Measurements from ENCODE around the gene KCNC3. TPM values are rescaled to one million over a fixed set of nuclear protein-coding genes. Genes with fewer than 3 reads are reported as not detected.

The KCNC3 gene
- total and polyA plus RNA-seq, 10 of the 15 experiments (the other 5 are each of a cell fraction or from before 2014, with no cell fraction given), result 0.08 to 3.8 (median 0.44) TPM; not detected in 2

GRCh38 chr19:50315773-50316448, 13.3 kb downstream of the KCNC3 start (continued):
- TF ChIP-seq USF1 (IDR thresholded peaks at IDR 0.05; ENCODE audit: borderline replicate concordance, extremely low read length, insufficient read depth, low read depth, low read length) (no peak), ESRRA (IDR thresholded peaks at IDR 0.05; ENCODE audit: low read length) (no peak), KLF5 (IDR thresholded peaks at IDR 0.05; ENCODE audit: partially characterized antibody) (no peak), MXI1 (IDR thresholded peaks at IDR 0.05; ENCODE audit: low read depth, low read length) (no peak), SMAD1 (IDR thresholded peaks at IDR 0.05; ENCODE audit: low read depth, partially characterized antibody) (no peak), DPF2 (IDR thresholded peaks at IDR 0.05) (no peak), SRF (IDR thresholded peaks at IDR 0.05; ENCODE audit: low read depth in 2 of 2, low read length in 2 of 2) (peak; percentile 53 to 96), SREBF1 (IDR thresholded peaks at IDR 0.05; ENCODE audit: low read length) (no peak), ZNF24 (IDR thresholded peaks at IDR 0.05) (no peak), FOS (IDR thresholded peaks at IDR 0.05; ENCODE audit: borderline replicate concordance, extremely low read depth, insufficient read length) (no peak), IKZF2 (IDR thresholded peaks at IDR 0.05) (peak; percentile 65 to 68), ZSCAN29 (IDR thresholded peaks at IDR 0.05) (no peak), GABPA (IDR thresholded peaks at IDR 0.05; ENCODE audit: low read depth) (no peak), PAX5 (IDR thresholded peaks at IDR 0.05; ENCODE audit: borderline replicate concordance, low read depth, low read length) (0 out of 2 replicates have a peak, but pooled peaks have one; percentile 17), ZNF217 (IDR thresholded peaks at IDR 0.05) (no peak), SUZ12 (IDR thresholded peaks at IDR 0.05; ENCODE audit: unreplicated experiment) (no peak), E2F4 (IDR thresholded peaks at IDR 0.05; ENCODE audit: low read depth, low read length) (no peak), YBX1 (IDR thresholded peaks at IDR 0.05) (no peak), CREM (IDR thresholded peaks at IDR 0.05; ENCODE audit: low read depth) (0 out of 2 replicates have a peak, but pooled peaks have one; percentile 15), PKNOX1 (IDR thresholded peaks at IDR 0.05) (peak; percentile 34), RFX5 (IDR thresholded peaks at IDR 0.05; ENCODE audit: low read depth, low read length) (no peak), RCOR1 (conservative IDR thresholded peaks at IDR 0.05; ENCODE audit: low read depth, low read length) (no peak), E2F8 (IDR thresholded peaks at IDR 0.05; ENCODE audit: low read depth, partially characterized antibody) (no peak), JUNB (IDR thresholded peaks at IDR 0.05) (no peak), TCF12 (IDR thresholded peaks at IDR 0.05; ENCODE audit: low read depth, low read length) (0 out of 2 replicates have a peak, but pooled peaks have one; percentile 37), ASH2L (IDR thresholded peaks at IDR 0.05; ENCODE audit: borderline replicate concordance, low read depth) (no peak), SIX5 (IDR thresholded peaks at IDR 0.05; ENCODE audit: low read depth, low read length, severe bottlenecking) (no peak), ZNF622 (IDR thresholded peaks at IDR 0.05) (no peak)
